MCF 10A (cell line): ENCODE data around the gene UVRAG. TPM values are rescaled to one million over a fixed set of nuclear protein-coding genes. Genes with fewer than 3 reads are reported as not detected.

Experiments
- BruUV-seq: library from RNA; stranded (reverse); fragments of 400-500 nt; replicated peaks from 2 replicates; lab custom pipeline; 2021; lab: Mats Ljungman, UMichigan
- CTCF ChIA-PET: fragments of 300-600 bp; sonication (Branson Sonifier 250); formaldehyde crosslinking; extraction: SDS; loops from one replicate; lab custom pipeline; 2021; ENCODE audit warnings: antibody characterized with exemption, inconsistent platforms; lab: Yijun Ruan, JAX
- POLR2A ChIA-PET: fragments of 300-600, 350-650 bp; sonication (Branson Sonifier 250); formaldehyde crosslinking; extraction: SDS; loops from one replicate; lab custom pipeline; 2020; ENCODE audit warnings: antibody characterized with exemption, inconsistent platforms; lab: Yijun Ruan, JAX
- DNase-seq: peaks from one replicate; pipeline ENCODE4 v3.0.0-alpha.2; 2018; ENCODE audit not compliant: unreplicated experiment
- H3K27ac Mint-ChIP-seq: one replicate; pipeline ENCODE4 v1.8.0; 2022; ENCODE audit warnings: mild to moderate bottlenecking, low read depth, mixed read lengths; ENCODE audit not compliant: unreplicated experiment
- H3K27me3 Mint-ChIP-seq: one replicate; pipeline ENCODE4 v1.8.0; 2022; ENCODE audit warnings: mixed read lengths; ENCODE audit not compliant: insufficient read depth, unreplicated experiment
- H3K36me3 Mint-ChIP-seq: one replicate; pipeline ENCODE4 v1.8.0; 2022; ENCODE audit warnings: mild to moderate bottlenecking, moderate library complexity, mixed read lengths; ENCODE audit not compliant: insufficient read depth, unreplicated experiment
- H3K4me1 Mint-ChIP-seq: one replicate; pipeline ENCODE4 v1.8.0; 2022; ENCODE audit warnings: mixed read lengths; ENCODE audit not compliant: insufficient read depth, unreplicated experiment
- H3K4me3 Mint-ChIP-seq: one replicate; pipeline ENCODE4 v1.8.0; 2022; ENCODE audit warnings: mild to moderate bottlenecking, moderate library complexity, mixed read lengths; ENCODE audit not compliant: unreplicated experiment
- H3K9me3 Mint-ChIP-seq: one replicate; pipeline ENCODE4 v1.8.0; 2022; ENCODE audit warnings: mixed read lengths; ENCODE audit not compliant: unreplicated experiment
- CTCF ChIP-seq: fragments of 200-600 bp; IDR thresholded peaks from one replicate; pipeline ENCODE4 v1.8.0; 2022; ENCODE audit warnings: antibody characterized with exemption, mild to moderate bottlenecking; ENCODE audit not compliant: unreplicated experiment
- intact Hi-C: fragments of 100-400 bp; cut with micrococcal nuclease; formaldehyde crosslinking; loops from 2 replicates; pipeline ENCODE4 v1.14.1; 2022
- total RNA-seq: library from RNA; stranded (reverse); gene quantifications from 2 replicates; pipeline ENCODE4 v1.2.3, GENCODE V29; 2022

UVRAG gene
- total RNA-seq, 1 experiment from 2014 or later: 12.4 TPM

GRCh38 chr11:76124905-76125770 is 310.1 kb downstream of the UVRAG start:
- Mint-ChIP-seq H3K9me3 (no peaks in the 10 kb centered on the region), H3K27me3 (no peaks in the 10 kb centered on the region), H3K27ac (no peak overlapping the region), H3K4me3 (no peak overlapping the region), H3K4me1 (no peaks in the 10 kb centered on the region), H3K36me3 (peaks cover 12% of the 10 kb centered on the region)
- POLR2A ChIA-PET: interaction anchor here (0.6 to 1.4 kb wide), 2 partner anchors 42 to 125 kb away, joined by 3 to 4 read pairs; no protein-coding TSS in a partner anchor
- CTCF ChIA-PET: interaction anchor here (1.2 kb wide), 1 partner anchor 194 kb away, joined by 4 read pairs; no protein-coding TSS in a partner anchor
- TF ChIP-seq CTCF: no peak
- intact Hi-C loops: no loop called here
- DNase-seq: no peak
- BruUV-seq: no TSS peak

GRCh38 chr11:76129729-76130128 is 314.7 kb downstream of the UVRAG start:
- no peak for TF ChIP-seq CTCF
- CTCF ChIA-PET: interaction anchor here (0.8 to 2.3 kb wide), 3 partner anchors 19 to 233 kb away, joined by 3 to 11 read pairs (median 4); no protein-coding TSS in a partner anchor
- no peaks in the 10 kb centered on the region for H3K4me1 Mint-ChIP-seq
- H3K4me3 Mint-ChIP-seq: no peak overlapping the region
- intact Hi-C loops: no loop called here
- H3K27ac Mint-ChIP-seq: no peak overlapping the region
- no peak for DNase-seq
- no TSS peak for BruUV-seq
- no peaks in the 10 kb centered on the region for H3K9me3 Mint-ChIP-seq
- POLR2A ChIA-PET: no interaction called here
- H3K27me3 Mint-ChIP-seq: no peaks in the 10 kb centered on the region
- peaks cover 6% of the 10 kb centered on the region for H3K36me3 Mint-ChIP-seq

- BruUV-seq: no TSS peak
- Mint-ChIP-seq H3K36me3 (peaks cover 6% of the 10 kb centered on the region), H3K27ac (no peak overlapping the region), H3K9me3 (no peaks in the 10 kb centered on the region), H3K4me1 (no peaks in the 10 kb centered on the region), H3K4me3 (no peak overlapping the region), H3K27me3 (no peaks in the 10 kb centered on the region)
- CTCF ChIA-PET: interaction anchor here (0.7 to 1.3 kb wide), 3 partner anchors 232 to 926 kb away, joined by 3 to 5 read pairs (median 4); no protein-coding TSS in a partner anchor
- no peak for DNase-seq
- no peak for TF ChIP-seq CTCF
- intact Hi-C loops: no loop called here
- POLR2A ChIA-PET: interaction anchor here (0.7 kb wide), 1 partner anchor 16 kb away, joined by 3 read pairs; no protein-coding TSS in a partner anchor
These were observed 316.1 kb downstream of the UVRAG start for GRCh38 chr11:76131142-76131541.
